Ureter (tissue), 1 donor: Measurements from ENCODE around the gene NSD1. TPM values are rescaled to one million over a fixed set of nuclear protein-coding genes. Genes with fewer than 3 reads are reported as not detected.
A peak's percentile ranks its signal among the peaks of the same experiment; 100 is the strongest.
"Not testable (repeated sequence)": the region's sequence is repeated elsewhere in the genome, so short reads cannot be mapped to it uniquely, and the experiment has no call there.

Source experiments
- DNase-seq: peaks from one replicate; pipeline ENCODE4 v3.0.0-alpha.2; 2020; ENCODE audit warnings: low spot score
- total RNA-seq: library from RNA; stranded (reverse); gene quantifications from one replicate; pipeline ENCODE4 v1.2.4, GENCODE V29; 2023
- donor health status: DM: yes; HTN: yes; CAD: no.

NSD1 gene
- total RNA-seq, 1 donor from 2014 or later: 118 TPM

DNA sequence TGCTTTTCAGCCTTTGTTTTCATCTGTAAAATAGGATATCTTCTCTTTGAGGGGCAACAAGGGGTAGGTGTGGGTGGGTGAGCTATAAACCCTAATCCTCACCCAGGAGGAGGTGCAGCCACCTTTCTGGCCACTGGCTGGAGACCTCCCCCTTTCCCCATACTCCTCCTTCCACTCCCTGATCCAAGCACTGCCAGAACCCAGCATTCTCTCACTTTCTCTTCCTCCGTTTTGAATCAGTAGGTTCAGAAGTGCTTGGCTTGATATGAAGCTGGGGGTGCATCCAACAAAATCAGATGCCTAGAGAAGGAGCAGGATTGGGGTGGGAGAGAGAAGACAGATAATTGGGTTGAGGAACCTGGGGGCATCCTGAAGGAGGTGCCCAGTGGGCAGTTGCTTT lies 6.8 kb upstream of the NSD1 start:
- DNase-seq: no peak

DNA sequence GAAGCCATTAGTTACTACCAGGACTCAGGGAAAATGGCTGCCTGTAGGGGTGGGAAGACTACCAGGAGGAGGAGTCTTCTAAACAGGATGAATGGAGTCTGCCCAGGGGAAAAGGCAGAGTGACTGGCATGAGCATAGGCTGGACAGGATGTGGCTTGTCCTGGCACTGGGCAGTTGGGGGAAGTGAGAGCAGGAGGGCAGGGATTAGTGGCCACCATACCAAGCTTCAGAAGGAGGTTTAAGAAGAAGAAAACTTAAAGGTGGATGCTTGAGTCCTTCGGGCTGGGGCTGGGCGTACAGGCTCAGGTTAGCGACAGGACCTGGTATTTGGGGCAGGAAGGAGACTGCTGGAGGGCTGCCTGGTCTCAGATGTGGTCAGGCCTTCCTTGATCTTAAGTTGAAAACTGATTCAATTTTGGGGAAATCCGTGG lies 5.0 kb upstream of the NSD1 start:
- DNase-seq: no peak

DNA sequence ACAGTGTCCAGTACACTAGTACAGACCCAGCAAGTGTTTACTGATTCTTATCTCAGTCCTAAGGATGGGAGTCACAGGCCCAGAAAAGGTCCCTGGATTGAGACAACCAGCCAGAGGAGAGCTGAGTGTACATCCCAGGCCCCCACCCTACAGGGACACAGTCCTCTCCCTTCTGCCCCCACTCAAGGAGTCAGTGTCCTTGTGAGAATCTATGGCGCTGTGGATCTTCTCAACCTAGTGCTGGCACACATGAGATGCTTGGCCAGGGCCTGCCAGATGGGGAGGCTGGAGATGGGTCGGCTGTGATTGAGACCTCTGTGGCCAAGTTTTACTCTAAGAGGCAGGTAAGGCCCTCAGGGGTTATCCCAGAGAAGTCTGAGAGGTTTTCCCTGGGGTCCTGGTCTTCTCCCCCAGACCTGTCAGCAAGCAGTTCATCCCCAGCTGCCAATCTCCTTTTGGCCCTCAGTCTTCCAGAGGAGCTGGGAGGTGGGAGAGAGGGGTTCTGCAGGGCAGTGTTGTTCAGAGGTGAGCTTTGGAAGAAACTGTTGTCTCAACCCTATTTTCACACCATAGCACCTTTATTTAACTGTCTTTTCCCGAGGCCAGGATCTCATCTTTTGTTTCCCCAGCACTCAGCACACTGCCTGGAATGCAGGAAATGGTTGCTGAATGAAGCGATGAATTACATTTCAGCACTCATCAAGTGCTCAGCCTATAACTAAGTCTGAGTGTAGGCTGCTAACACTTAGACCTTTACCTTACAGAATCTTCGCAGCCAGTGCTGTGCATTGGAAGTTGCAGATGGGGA lies 3.2 kb upstream of the NSD1 start:
- DNase-seq: no peak

DNA sequence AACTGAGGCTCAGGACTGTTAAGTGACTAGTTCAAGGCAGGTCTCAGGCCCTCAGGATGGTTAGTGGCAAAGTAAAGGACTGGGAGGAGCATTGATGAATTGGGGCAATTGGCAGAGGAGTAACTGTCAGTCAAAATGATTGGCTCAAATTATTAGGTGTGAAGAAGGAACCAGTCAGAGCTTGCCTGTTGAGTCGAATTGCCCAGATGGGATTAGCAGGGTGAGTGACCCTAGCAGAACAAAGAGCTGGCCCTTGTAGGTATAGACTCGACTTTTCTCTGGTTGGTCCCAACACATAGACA lies 2.6 kb upstream of the NSD1 start:
- no peak for DNase-seq

- no peak for DNase-seq
These were observed 2.0 kb upstream of the NSD1 start for GRCh38 chr5:177131352-177132135.

- no peak for DNase-seq
These were observed 1.2 kb upstream of the NSD1 start for GRCh38 chr5:177132136-177133095.

- DNase-seq: no peak
These were observed 502 bp downstream of the NSD1 start for GRCh38 chr5:177133853-177134696.

GRCh38 chr5:177134697-177135225 lies 1.2 kb downstream of the NSD1 start:
- no peak for DNase-seq

GRCh38 chr5:177140312-177140711 lies 6.7 kb downstream of the NSD1 start:
- DNase-seq: no peak

- no peak for DNase-seq
These were observed 7.9 kb downstream of the NSD1 start for GRCh38 chr5:177141496-177141895.

GRCh38 chr5:177142098-177142611 lies 8.6 kb downstream of the NSD1 start:
- no peak for DNase-seq

DNA sequence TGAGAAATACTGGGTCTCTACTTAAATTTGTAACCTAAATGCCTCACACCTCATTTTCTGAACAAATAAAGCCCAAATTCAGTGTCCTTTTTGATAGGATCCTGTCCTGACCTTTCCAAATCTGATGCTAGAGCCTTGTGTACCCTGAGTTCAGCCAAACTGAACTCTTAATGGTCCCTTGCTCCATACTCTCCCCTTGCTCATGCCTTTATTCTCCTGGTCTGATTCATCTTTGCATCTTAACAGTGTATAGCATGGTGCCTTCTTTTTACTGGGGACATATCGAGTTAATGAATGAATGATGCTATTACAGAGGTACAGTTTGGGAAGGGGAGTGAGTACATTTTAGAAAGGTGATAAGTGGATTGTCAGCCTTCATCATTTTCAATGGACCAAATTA lies 9.2 kb downstream of the NSD1 start:
- DNase-seq: no peak

- DNase-seq: no peak
These were observed 13.5 kb downstream of the NSD1 start for GRCh38 chr5:177146891-177147638.

DNA sequence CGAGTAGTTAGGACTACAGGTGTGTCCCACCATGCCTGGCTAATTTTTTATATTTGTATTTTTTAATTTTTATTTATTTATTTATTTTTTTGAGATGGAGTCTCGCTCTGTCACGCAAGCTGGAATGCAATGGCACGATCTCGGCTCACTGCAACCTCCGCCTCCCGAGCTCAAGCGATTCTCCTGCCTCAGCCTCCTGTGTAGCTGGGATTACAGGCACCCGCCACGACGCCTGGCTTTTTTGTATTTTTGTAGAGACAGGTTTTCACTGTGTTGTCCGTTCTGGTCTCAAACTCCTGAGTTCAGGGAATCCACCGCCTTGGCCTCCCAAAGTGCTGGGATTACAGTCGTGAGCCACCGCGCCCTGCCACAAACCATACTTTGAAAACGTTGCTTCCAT lies 16.5 kb downstream of the NSD1 start:
- not testable (repeated sequence) for DNase-seq

DNA sequence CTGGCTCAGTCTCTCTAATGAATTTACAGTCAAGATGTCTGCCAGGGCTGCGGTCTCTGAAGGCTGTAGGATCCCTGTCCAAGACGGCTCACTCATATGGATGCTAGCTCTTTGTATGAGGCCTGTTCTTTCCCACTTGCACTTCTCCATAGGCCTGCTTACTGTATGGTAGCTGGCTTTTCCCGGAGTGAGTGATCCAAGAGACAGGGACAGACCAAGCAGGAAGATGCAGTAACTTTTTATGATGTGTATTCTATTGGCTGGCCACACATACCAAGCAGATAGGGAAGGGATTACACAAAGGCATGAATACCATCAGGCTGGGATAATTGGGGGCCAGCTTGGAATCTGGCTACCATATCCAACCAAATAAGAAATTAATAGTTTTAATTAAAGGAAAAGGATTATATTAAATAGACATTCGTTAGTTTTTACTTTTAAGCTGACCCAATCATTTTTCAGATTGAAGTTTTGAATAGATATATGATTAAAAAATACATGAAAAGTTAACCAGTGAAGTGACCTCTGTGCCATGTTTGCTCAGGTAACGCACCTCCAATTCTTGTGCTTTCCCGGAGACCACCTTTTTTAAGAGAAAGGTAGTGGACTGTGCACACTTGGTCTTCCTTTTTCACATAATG lies 20.6 kb downstream of the NSD1 start:
- no peak for DNase-seq

GRCh38 chr5:177162379-177162778 lies 28.8 kb downstream of the NSD1 start:
- no peak for DNase-seq

DNA sequence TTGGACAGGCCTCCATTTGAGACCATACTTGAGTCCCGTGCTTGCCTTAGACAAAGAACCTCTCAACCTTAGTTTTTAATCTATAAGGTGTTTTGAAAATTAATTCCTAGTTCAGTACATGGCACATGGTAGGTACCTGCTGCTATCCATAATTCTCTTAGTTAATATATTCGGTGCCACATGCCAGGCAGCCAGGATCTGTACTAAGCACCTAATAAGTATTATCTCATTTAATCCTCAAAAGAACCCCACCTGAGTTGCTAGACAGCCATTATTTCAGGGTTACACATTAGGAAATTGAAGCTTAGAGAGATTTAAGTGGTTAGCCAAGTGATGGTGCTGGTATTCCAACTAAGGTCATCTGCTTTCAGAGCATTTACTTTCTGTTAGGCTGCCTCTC lies 29.9 kb downstream of the NSD1 start:
- DNase-seq: no peak

DNA sequence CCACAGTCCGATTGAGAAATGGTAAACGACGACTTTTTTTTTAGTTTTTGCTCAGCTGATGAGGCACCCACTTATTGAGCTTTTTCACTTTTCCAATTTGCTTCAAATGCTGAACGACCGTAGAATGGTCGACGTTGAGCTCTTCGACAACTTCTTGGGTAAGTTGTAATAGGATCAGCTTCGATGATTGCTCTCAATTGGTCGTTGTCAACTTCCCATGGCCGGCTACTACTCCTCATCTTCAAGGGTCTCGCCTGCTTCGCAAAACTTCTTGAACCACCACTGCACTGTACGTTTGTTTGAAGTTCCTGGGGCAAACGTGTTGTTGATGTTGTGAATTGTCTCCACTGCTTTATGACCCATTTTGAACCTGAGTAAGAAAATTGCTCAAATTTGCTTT lies 35.7 kb downstream of the NSD1 start:
- peak; percentile 7 for DNase-seq

- DNase-seq: no peak
These were observed 38.4 kb downstream of the NSD1 start for GRCh38 chr5:177171961-177172360.

DNA sequence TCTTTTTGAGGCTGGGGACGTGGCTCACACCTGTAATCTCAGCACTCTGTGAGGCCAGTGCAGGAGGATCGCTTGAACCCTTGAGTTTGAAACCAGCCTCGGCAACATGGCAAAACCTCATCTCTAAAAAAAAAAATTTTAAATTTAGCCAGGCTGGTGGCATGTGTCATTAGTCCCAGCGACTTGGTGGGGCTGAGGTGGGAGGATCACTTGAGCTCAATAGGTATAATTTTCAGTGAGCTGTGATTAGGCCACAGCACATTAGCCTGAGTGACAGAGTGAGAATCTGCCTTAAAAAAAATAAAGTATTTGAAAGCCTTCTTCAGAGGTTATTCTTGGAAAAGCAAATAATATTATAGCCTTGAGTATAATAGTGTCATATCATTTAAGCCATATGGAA lies 41.8 kb downstream of the NSD1 start:
- no peak for DNase-seq
